ENCODE results near the gene DOCK1. TPM values are rescaled to one million over a fixed set of nuclear protein-coding genes. Genes with fewer than 3 reads are reported as not detected.

The DOCK1 gene
- polyA plus RNA-seq, 1 donor from 2014 or later = 2.7 TPM

GRCh38 chr10:127391875-127392274, 486.6 kb downstream of the DOCK1 start:
- Histone ChIP-seq H3K36me3 (ENCODE audit: insufficient read depth, low read length) (no peaks in the 10 kb centered on the region), H3K27ac (ENCODE audit: low read length) (no peak overlapping the region), H3K9ac (ENCODE audit: low read length) (no peak overlapping the region), H3K79me2 (replicated peaks; ENCODE audit: insufficient read depth, low read length) (no peaks in the 10 kb centered on the region), H3F3A (ENCODE audit: insufficient read depth, low read length, poor library complexity, severe bottlenecking) (no peaks in the 10 kb centered on the region), H2AFZ (ENCODE audit: low read depth, low read length) (no peak overlapping the region), H3K9me3 (ENCODE audit: low read length) (no peaks in the 10 kb centered on the region), H4K20me1 (ENCODE audit: insufficient read depth) (no peaks in the 10 kb centered on the region), H3K27me3 (ENCODE audit: insufficient read depth, low read depth, low read length) (no peaks in the 10 kb centered on the region), H3K9me2 (ENCODE audit: insufficient read depth, low read length) (no peaks in the 10 kb centered on the region), H3K4me3 (ENCODE audit: low read length) (no peak overlapping the region), H3K4me2 (ENCODE audit: low read length) (no peak overlapping the region)
- TF ChIP-seq EZH2 (IDR thresholded peaks at IDR 0.05; ENCODE audit: borderline replicate concordance, insufficient read depth, low read length, poor library complexity, severe bottlenecking) = no peak
- no peak for TF ChIP-seq EP300 (conservative IDR thresholded peaks at IDR 0.05; ENCODE audit: poor library complexity, severe bottlenecking)

- H3K27ac ChIP-seq (ENCODE audit: low read length) = no peak overlapping the region
- no peak overlapping the region for H3K4me2 ChIP-seq (ENCODE audit: low read length)
- H3K9me3 ChIP-seq (ENCODE audit: low read length) = no peaks in the 10 kb centered on the region
- H3F3A ChIP-seq (ENCODE audit: insufficient read depth, low read length, poor library complexity, severe bottlenecking) = no peaks in the 10 kb centered on the region
- TF ChIP-seq SMC3 (conservative IDR thresholded peaks at IDR 0.05; ENCODE audit: poor library complexity) (no peak), EZH2 (IDR thresholded peaks at IDR 0.05; ENCODE audit: borderline replicate concordance, insufficient read depth, low read length, poor library complexity, severe bottlenecking) (no peak), POLR2AphosphoS5 (IDR thresholded peaks at IDR 0.05) (no peak), MXI1 (conservative IDR thresholded peaks at IDR 0.05; ENCODE audit: poor library complexity, severe bottlenecking) (no peak), TAF1 (IDR thresholded peaks at IDR 0.05; ENCODE audit: low read depth) (no peak), RAD21 (conservative IDR thresholded peaks at IDR 0.05) (no peak), EP300 (conservative IDR thresholded peaks at IDR 0.05; ENCODE audit: poor library complexity, severe bottlenecking) (no peak)
- TF ChIP-seq, protein P1, sequence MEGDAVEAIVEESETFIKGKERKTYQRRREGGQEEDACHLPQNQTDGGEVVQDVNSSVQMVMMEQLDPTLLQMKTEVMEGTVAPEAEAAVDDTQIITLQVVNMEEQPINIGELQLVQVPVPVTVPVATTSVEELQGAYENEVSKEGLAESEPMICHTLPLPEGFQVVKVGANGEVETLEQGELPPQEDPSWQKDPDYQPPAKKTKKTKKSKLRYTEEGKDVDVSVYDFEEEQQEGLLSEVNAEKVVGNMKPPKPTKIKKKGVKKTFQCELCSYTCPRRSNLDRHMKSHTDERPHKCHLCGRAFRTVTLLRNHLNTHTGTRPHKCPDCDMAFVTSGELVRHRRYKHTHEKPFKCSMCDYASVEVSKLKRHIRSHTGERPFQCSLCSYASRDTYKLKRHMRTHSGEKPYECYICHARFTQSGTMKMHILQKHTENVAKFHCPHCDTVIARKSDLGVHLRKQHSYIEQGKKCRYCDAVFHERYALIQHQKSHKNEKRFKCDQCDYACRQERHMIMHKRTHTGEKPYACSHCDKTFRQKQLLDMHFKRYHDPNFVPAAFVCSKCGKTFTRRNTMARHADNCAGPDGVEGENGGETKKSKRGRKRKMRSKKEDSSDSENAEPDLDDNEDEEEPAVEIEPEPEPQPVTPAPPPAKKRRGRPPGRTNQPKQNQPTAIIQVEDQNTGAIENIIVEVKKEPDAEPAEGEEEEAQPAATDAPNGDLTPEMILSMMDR (IDR thresholded peaks at IDR 0.05; ENCODE audit: poor library complexity, severe bottlenecking) = no peak
- H2AFZ ChIP-seq (ENCODE audit: low read depth, low read length) = no peak overlapping the region
- H3K4me3 ChIP-seq (ENCODE audit: low read length) = no peak overlapping the region
- H3K9ac ChIP-seq (ENCODE audit: low read length) = no peak overlapping the region
- H3K9me2 ChIP-seq (ENCODE audit: insufficient read depth, low read length) = no peaks in the 10 kb centered on the region
- no peaks in the 10 kb centered on the region for H3K36me3 ChIP-seq (ENCODE audit: insufficient read depth, low read length)
- no peaks in the 10 kb centered on the region for H3K79me2 ChIP-seq (replicated peaks; ENCODE audit: insufficient read depth, low read length)
- no peaks in the 10 kb centered on the region for H3K27me3 ChIP-seq (ENCODE audit: insufficient read depth, low read depth, low read length)
- no peaks in the 10 kb centered on the region for H4K20me1 ChIP-seq (ENCODE audit: insufficient read depth)
Measured at GRCh38 chr10:127392351-127393235, 487.4 kb downstream of the DOCK1 start.

- H3F3A ChIP-seq (ENCODE audit: insufficient read depth, low read length, poor library complexity, severe bottlenecking) = no peaks in the 10 kb centered on the region
- H3K36me3 ChIP-seq (ENCODE audit: insufficient read depth, low read length) = no peaks in the 10 kb centered on the region
- no peaks in the 10 kb centered on the region for H3K9me2 ChIP-seq (ENCODE audit: insufficient read depth, low read length)
- peak; percentile 17 for TF ChIP-seq EP300 (conservative IDR thresholded peaks at IDR 0.05; ENCODE audit: poor library complexity, severe bottlenecking)
- TF ChIP-seq, protein P2, sequence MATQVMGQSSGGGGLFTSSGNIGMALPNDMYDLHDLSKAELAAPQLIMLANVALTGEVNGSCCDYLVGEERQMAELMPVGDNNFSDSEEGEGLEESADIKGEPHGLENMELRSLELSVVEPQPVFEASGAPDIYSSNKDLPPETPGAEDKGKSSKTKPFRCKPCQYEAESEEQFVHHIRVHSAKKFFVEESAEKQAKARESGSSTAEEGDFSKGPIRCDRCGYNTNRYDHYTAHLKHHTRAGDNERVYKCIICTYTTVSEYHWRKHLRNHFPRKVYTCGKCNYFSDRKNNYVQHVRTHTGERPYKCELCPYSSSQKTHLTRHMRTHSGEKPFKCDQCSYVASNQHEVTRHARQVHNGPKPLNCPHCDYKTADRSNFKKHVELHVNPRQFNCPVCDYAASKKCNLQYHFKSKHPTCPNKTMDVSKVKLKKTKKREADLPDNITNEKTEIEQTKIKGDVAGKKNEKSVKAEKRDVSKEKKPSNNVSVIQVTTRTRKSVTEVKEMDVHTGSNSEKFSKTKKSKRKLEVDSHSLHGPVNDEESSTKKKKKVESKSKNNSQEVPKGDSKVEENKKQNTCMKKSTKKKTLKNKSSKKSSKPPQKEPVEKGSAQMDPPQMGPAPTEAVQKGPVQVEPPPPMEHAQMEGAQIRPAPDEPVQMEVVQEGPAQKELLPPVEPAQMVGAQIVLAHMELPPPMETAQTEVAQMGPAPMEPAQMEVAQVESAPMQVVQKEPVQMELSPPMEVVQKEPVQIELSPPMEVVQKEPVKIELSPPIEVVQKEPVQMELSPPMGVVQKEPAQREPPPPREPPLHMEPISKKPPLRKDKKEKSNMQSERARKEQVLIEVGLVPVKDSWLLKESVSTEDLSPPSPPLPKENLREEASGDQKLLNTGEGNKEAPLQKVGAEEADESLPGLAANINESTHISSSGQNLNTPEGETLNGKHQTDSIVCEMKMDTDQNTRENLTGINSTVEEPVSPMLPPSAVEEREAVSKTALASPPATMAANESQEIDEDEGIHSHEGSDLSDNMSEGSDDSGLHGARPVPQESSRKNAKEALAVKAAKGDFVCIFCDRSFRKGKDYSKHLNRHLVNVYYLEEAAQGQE (IDR thresholded peaks at IDR 0.05; ENCODE audit: borderline replicate concordance) = no peak
- no peaks in the 10 kb centered on the region for H3K27me3 ChIP-seq (ENCODE audit: insufficient read depth, low read depth, low read length)
- no peaks in the 10 kb centered on the region for H3K79me2 ChIP-seq (replicated peaks; ENCODE audit: insufficient read depth, low read length)
- no peak overlapping the region for H3K4me3 ChIP-seq (ENCODE audit: low read length)
- no peak overlapping the region for H3K9ac ChIP-seq (ENCODE audit: low read length)
- no peak overlapping the region for H2AFZ ChIP-seq (ENCODE audit: low read depth, low read length)
- H3K9me3 ChIP-seq (ENCODE audit: low read length) = no peaks in the 10 kb centered on the region
- no peak overlapping the region for H3K27ac ChIP-seq (ENCODE audit: low read length)
- H3K4me2 ChIP-seq (ENCODE audit: low read length) = no peak overlapping the region
- H4K20me1 ChIP-seq (ENCODE audit: insufficient read depth) = no peaks in the 10 kb centered on the region
Measured at GRCh38 chr10:127398140-127398970, 493.1 kb downstream of the DOCK1 start.

Measured in neural cell (in vitro differentiated cells).